Transverse colon (tissue), 4 donors: ENCODE measurements around the gene OR4D6. TPM values are rescaled to one million over a fixed set of nuclear protein-coding genes. Genes with fewer than 3 reads are reported as not detected.

ENCODE experiments used
- DNase-seq: peaks from one replicate; pipeline ENCODE4 v3.0.0-alpha.2; 2019
- H3K27ac ChIP-seq, 4 donors: fragments of 200-600 bp; sonication (generic); 2 replicates each; pipeline ENCODE4 v1.5.1; 2016 to 2018; ENCODE audit warnings: inconsistent platforms in 4 of 4
- H3K27me3 ChIP-seq: fragments of 200-600 bp; sonication (generic); 2 replicates; pipeline ENCODE4 v1.5.1; 2017; ENCODE audit warnings: inconsistent platforms
- H3K36me3 ChIP-seq, 4 donors: fragments of 200-600 bp; sonication (generic); 2 replicates each; pipeline ENCODE4 v1.5.1; 2017 to 2019; ENCODE audit warnings: inconsistent platforms in 4 of 4
- H3K4me1 ChIP-seq, 4 donors: fragments of 200-600 bp; sonication (generic); 2 replicates each; pipeline ENCODE4 v1.5.1; 2017 to 2020; ENCODE audit warnings: inconsistent platforms in 4 of 4
- H3K4me3 ChIP-seq, 4 donors: fragments of 200-600 bp; sonication (generic); 1 replicate in 1 of 4; 2 replicates in 3 of 4; pipeline versions ENCODE4 v1.5.1 to v1.6.1; 2017 to 2019; ENCODE audit warnings: inconsistent platforms in 4 of 4
- H3K9me3 ChIP-seq, 2 donors: fragments of 200-600 bp; sonication (generic); 2 replicates each; pipeline ENCODE4 v1.5.1; 2017 to 2019; ENCODE audit warnings: inconsistent platforms in 2 of 2
- EP300 ChIP-seq: sonication (generic); formaldehyde crosslinking; IDR thresholded peaks from one replicate; pipeline ENCODE4 v1.6.1; 2017; ENCODE audit warnings: antibody characterized with exemption, low read depth
- POLR2A ChIP-seq: fragments of 450-650 bp; IDR thresholded peaks from one replicate; pipeline ENCODE4 v1.6.1; 2016; ENCODE audit warnings: antibody characterized with exemption, mild to moderate bottlenecking, moderate library complexity
- POLR2AphosphoS5 ChIP-seq, 3 donors: sonication (generic); formaldehyde crosslinking; IDR thresholded peaks; one replicate each; pipeline ENCODE4 v1.6.1; 2016; ENCODE audit warnings: antibody characterized with exemption in 3 of 3
- WGBS, 2 donors: methylation state at CpG; one replicate each; pipeline ENCODE4 v1.1.5; 2018; ENCODE audit warnings: low coverage in 1 of 2; 5-methylcytosine and 5-hydroxymethylcytosine counted together
- in situ Hi-C, 4 donors: fragments of 200-750 bp; cut with MboI; loops; one replicate each; pipeline versions ENCODE4 v1.15.0 to v1.15.1; 2017; ENCODE audit warnings: low sequenced_read_pairs in 3 of 4, low pct_ligation_motif_present in 1 of 4, low pct_unique_long_range_greater_than_20kb in 1 of 4
- intact Hi-C: fragments of 100-400 bp; cut with DNase I; formaldehyde crosslinking; loops from one replicate; pipeline ENCODE4 v1.15.1; 2023; ENCODE audit warnings: low total_unique reads
- total RNA-seq, 4 donors: library from RNA; depleted of rRNA; stranded (reverse); fragments of >200 nt; gene quantifications; one replicate each; pipeline ENCODE4 v1.1.0, GENCODE V29; 2016
- TF ChIP-seq, protein P1 (sequence below), 5 experiments: fragments of 200-600 bp in 3 of 5; fragments of 450-650 bp in 2 of 5; sonication (generic) in 3 of 5; IDR thresholded peaks; 1 replicate in 2 of 5; 2 replicates in 3 of 5; pipeline ENCODE4 v1.5.1; 2016 to 2017; ENCODE audit warnings: antibody characterized with exemption in 5 of 5, inconsistent platforms in 3 of 5, mild to moderate bottlenecking in 2 of 5, moderate library complexity in 1 of 5

The OR4D6 gene
- not detected for total RNA-seq

DNA sequence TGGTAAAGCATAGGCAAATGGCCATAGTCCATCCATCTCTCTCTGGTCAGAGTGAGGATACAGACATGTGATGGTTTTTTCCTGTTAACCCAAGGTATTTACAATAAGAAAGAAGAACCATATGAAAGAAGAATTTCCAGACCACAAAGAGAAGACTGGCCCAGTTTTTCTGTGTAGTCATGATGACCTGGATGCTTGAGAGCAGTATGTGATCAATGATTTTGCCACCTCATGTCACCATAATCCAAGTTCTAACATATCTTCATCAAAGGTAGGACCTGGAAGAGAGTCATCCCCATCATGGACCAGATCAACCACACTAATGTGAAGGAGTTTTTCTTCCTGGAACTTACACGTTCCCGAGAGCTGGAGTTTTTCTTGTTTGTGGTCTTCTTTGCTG lies at the start of gene OR4D6:
OR4D6 (plus strand) TSS at position 301 of the 400 bp plus-strand sequence; CDS start at position 301, 0 bp downstream.
- H3K27ac ChIP-seq, result no peak within 1 kb of the TSS
- H3K4me1 ChIP-seq, result no peaks in the 10 kb centered on the region
- TF ChIP-seq EP300 (no peak), POLR2AphosphoS5 (IDR thresholded peaks at IDR 0.05) (no peak), POLR2A (no peak)
- TF ChIP-seq, protein P1, sequence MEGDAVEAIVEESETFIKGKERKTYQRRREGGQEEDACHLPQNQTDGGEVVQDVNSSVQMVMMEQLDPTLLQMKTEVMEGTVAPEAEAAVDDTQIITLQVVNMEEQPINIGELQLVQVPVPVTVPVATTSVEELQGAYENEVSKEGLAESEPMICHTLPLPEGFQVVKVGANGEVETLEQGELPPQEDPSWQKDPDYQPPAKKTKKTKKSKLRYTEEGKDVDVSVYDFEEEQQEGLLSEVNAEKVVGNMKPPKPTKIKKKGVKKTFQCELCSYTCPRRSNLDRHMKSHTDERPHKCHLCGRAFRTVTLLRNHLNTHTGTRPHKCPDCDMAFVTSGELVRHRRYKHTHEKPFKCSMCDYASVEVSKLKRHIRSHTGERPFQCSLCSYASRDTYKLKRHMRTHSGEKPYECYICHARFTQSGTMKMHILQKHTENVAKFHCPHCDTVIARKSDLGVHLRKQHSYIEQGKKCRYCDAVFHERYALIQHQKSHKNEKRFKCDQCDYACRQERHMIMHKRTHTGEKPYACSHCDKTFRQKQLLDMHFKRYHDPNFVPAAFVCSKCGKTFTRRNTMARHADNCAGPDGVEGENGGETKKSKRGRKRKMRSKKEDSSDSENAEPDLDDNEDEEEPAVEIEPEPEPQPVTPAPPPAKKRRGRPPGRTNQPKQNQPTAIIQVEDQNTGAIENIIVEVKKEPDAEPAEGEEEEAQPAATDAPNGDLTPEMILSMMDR (IDR thresholded peaks at IDR 0.05), result no peak
- WGBS, 2 donors, result 96 to 100% methylated on average over 1 to 2 of the region's 2 CpGs
- H3K9me3 ChIP-seq, result no peaks in the 10 kb centered on the region
- H3K4me3 ChIP-seq, result no peak within 1 kb of the TSS
- no peaks in the 10 kb centered on the region for H3K27me3 ChIP-seq
- no peaks in the 10 kb centered on the region for H3K36me3 ChIP-seq
- DNase-seq, result no peak
- intact Hi-C loops (loop anchor here (10.0 kb wide), 1 partner anchor 1288 kb away; no protein-coding TSS in a partner anchor), in situ Hi-C loops (no loop called here)

DNA sequence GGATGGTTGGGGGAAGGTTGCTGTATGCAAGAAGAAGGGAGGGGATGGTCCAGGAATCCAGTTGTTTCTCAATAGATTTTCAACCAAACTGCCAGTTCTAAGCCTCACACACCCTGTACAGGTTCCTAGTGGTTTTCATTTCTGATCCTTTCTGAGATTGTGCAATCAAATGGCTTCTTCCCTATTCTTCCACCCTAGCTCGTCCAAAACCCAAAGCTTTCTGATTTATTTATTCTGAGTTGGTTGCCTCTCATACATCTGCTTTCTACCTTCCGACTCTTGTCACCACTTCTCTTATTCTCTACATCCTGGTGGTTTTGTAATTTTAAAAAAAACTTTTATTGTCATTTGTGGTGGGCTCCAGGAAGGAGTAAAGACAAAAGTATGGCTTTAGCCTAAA lies 43.1 kb upstream of the OR4D6 start:
- TF ChIP-seq EP300 (no peak), POLR2AphosphoS5 (IDR thresholded peaks at IDR 0.05) (no peak), POLR2A (no peak)
- TF ChIP-seq, protein P1 (IDR thresholded peaks at IDR 0.05), result no peak
- 55 to 79% methylated on average over 2 of the region's 2 CpGs for WGBS, 2 donors
- no peaks in the 10 kb centered on the region for H3K4me1 ChIP-seq
- intact Hi-C loops (no loop called here), in situ Hi-C loops (no loop called here)
- DNase-seq, result no peak
- H3K27me3 ChIP-seq, result no peaks in the 10 kb centered on the region
- no peak overlapping the region for H3K27ac ChIP-seq
- no peak overlapping the region for H3K4me3 ChIP-seq
- H3K36me3 ChIP-seq, result no peaks in the 10 kb centered on the region
- peaks cover 0 to 8% of the 10 kb centered on the region in 2 donors for H3K9me3 ChIP-seq

DNA sequence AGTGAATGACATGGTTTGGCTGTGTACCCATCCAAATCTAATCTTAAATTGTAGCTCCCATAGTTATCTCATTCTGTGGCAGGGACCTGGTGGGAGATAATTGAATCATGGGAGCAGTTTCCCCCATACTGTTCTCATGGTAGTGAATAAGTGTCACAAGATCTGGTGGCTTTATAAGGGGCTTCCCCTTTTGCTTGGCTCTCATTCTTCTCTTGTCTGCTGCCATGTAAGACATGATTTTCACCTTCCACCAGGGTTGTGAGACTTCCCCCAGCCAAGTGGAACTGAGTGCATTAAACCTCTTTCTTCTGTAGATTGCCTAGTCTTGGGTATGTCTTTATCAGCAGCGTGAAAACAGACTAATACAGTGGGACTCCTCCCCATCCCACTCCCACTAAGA lies 41.6 kb upstream of the OR4D6 start:
- H3K9me3 ChIP-seq, result peaks cover 0 to 2% of the 10 kb centered on the region in 2 donors
- DNase-seq, result no peak
- H3K36me3 ChIP-seq, result no peaks in the 10 kb centered on the region
- no peak for TF ChIP-seq POLR2AphosphoS5 (IDR thresholded peaks at IDR 0.05)
- TF ChIP-seq EP300, result no peak
- TF ChIP-seq, protein P1 (IDR thresholded peaks at IDR 0.05), result no peak
- H3K4me1 ChIP-seq, result no peaks in the 10 kb centered on the region
- no peaks in the 10 kb centered on the region for H3K27me3 ChIP-seq
- WGBS, 2 donors, result 65% methylated on average over 1 of the region's 1 CpG; no CpG with 5 or more reads in 1 of the 2 donors
- H3K4me3 ChIP-seq, result no peak overlapping the region
- in situ Hi-C loops (no loop called here), intact Hi-C loops (no loop called here)
- no peak overlapping the region for H3K27ac ChIP-seq

DNA sequence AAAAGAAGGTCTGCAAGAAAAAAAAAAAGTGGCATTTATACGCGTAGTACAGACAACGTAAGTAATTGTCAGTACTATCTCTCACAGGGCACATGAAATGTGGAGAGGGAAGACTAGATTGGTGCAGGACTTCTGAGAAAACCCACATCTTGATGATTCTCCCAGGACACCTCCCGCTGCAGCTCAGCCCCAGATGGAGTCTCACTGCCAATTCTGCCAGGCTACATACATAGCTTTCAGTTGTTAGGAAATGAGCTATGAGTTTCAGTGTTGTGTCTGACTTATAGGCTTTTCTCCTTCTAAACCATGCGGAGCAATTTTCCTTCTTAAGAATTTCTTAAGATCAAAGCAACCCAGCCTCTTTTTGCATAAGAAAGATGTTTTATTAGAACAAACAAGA lies 40.1 kb upstream of the OR4D6 start:
- no peak for DNase-seq
- TF ChIP-seq POLR2A (no peak), POLR2AphosphoS5 (IDR thresholded peaks at IDR 0.05) (no peak), EP300 (no peak)
- TF ChIP-seq, protein P1 (IDR thresholded peaks at IDR 0.05), result no peak
- in situ Hi-C loops (no loop called here), intact Hi-C loops (no loop called here)
- Histone ChIP-seq H3K4me3 (no peak overlapping the region), H3K9me3 (no peaks in the 10 kb centered on the region), H3K36me3 (no peaks in the 10 kb centered on the region), H3K4me1 (no peaks in the 10 kb centered on the region), H3K27me3 (no peaks in the 10 kb centered on the region), H3K27ac (no peak overlapping the region)
- WGBS, 2 donors, result 82 to 83% methylated on average over 5 of the region's 5 CpGs
